A673 (cell line): ENCODE measurements around the gene SRSF4.

Source experiments
- EZH2 ChIP-seq: fragments of 200-600 bp; sonication (generic); IDR thresholded peaks from 2 replicates; pipeline ENCODE4 v1.6.1; 2017; ENCODE audit warnings: borderline replicate concordance, low read depth, mild to moderate bottlenecking, mixed read lengths, antibody characterized with exemption, low read length; ENCODE audit not compliant: poor library complexity, severe bottlenecking
- TF ChIP-seq, protein P1 (sequence below): fragments of 300-800, 200-600 bp; sonication (generic); conservative IDR thresholded peaks from 2 replicates; pipeline ENCODE4 v1.5.1; 2017; ENCODE audit warnings: low read depth, mild to moderate bottlenecking, antibody characterized with exemption, low read length, moderate library complexity, mixed read lengths

GRCh38 chr1:29213055-29213454 is 31.4 kb upstream of the SRSF4 start:
- TF ChIP-seq, protein P1, sequence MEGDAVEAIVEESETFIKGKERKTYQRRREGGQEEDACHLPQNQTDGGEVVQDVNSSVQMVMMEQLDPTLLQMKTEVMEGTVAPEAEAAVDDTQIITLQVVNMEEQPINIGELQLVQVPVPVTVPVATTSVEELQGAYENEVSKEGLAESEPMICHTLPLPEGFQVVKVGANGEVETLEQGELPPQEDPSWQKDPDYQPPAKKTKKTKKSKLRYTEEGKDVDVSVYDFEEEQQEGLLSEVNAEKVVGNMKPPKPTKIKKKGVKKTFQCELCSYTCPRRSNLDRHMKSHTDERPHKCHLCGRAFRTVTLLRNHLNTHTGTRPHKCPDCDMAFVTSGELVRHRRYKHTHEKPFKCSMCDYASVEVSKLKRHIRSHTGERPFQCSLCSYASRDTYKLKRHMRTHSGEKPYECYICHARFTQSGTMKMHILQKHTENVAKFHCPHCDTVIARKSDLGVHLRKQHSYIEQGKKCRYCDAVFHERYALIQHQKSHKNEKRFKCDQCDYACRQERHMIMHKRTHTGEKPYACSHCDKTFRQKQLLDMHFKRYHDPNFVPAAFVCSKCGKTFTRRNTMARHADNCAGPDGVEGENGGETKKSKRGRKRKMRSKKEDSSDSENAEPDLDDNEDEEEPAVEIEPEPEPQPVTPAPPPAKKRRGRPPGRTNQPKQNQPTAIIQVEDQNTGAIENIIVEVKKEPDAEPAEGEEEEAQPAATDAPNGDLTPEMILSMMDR, result no peak
- TF ChIP-seq EZH2, result no peak
